GM19043 (cell line): Measurements from ENCODE around the gene EDRF1.

ENCODE experiments used
- ATAC-seq: cut with Tn5 transposase; IDR thresholded peaks from one replicate; pipeline ENCODE4 v1.9.1; 2021; ENCODE audit warnings: low read depth; ENCODE audit not compliant: unreplicated experiment

Gene EDRF1

DNA sequence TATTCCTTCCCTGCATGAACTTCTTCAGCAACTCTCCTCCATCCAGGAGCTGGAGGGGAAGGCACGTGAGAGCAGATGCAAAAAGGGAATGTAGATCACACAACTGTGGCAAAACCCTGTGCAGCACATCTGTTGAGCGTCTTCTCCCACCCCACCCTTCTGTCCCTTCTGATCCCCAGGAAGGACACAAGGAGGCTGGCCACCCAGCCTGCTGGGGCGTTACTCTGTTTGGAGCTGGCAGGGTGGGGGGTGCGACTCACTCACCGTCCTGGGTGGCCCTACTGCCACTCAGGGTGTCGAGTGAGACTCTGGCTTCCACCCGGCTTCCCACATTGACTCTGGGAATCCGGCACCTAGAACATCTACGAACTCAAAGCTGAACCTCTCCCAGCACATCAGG lies 66.3 kb downstream of the EDRF1 start:
- no peak for ATAC-seq

DNA sequence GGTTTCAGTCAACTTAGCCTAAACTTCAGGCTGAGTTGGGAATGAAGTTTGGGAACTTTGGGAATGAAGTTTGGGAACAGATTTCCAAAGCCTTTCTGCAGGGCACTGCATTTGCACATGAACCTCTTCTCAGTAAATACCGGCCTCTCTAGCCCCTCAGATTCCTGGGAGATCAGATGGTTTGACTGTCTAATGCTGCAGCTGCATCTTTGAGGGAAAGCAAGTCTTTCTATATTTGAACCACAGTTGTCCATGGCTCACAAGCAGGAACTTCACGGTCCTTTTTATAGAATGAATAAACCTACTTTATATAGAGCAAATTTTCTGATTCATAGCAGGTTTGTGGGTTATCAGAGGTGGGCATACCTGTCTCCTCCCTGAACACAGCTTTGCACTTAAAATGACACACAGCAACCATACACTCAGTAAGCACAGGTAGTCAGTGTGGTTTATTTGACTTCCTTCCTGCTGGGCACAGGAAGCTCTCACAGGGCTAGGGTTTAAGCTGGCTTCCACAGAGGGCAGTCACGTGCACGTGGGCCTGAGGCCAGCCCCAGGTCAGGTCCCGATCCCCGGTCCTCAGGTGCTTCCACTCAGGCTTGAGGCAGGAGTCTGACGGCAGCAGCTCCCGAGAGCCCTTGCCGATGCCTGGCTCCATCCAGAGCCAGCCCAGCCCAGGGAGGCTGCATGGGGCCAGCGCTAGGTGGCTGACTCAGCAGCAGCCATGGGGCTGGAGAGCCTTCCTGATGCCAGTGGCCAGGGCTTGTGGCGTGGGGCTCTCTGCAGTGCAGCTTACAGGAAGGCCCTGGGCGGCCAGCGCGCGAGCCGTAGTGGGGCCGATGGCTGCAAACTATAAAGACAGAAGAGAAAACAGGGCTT lies 68.9 kb downstream of the EDRF1 start:
- no peak for ATAC-seq

DNA sequence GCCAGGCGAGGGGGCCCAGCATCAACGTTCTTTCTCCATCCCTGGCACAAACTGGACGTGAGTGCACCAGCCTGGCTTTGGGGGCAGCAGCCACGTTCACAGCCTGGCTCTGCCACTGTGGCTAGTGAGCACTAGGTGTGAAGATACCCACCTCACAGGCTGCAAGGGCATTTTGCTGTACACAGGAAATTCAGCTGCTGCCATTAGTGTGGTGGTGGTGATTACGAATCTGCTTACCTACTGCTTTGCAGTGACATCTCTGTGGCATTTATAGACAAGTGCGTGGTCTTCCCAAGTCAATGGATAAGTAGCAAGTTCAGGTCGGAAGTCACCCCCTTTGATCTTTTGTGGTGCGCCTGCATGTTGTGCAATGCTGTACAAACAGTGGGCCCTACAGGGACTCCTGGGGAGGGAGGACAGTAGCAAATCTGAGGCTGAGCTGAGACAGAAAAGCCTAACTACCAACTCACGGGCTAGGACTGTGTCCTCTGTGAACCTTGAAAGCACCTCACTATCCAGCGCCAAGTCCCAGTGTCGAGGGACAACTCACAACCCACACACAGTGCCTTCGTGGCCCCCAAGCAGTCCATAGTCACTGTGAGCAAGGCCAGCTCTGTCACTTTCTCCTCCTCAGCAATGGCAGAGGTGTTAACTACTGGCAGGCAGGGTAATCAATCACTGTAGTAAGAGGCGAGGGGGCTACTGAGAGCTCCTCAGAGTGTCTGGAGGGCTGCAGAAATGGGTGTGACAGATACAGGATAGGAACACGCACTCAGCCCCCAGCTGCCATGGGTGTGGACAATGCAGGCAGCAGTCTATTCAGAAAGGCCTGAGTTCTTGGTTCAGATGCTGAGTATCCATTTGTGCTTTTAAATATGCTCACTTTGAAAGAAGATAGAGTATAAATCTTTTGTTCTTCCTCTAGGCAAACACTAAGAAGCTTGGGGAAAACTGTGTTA lies 73.1 kb downstream of the EDRF1 start:
- ATAC-seq: no peak

DNA sequence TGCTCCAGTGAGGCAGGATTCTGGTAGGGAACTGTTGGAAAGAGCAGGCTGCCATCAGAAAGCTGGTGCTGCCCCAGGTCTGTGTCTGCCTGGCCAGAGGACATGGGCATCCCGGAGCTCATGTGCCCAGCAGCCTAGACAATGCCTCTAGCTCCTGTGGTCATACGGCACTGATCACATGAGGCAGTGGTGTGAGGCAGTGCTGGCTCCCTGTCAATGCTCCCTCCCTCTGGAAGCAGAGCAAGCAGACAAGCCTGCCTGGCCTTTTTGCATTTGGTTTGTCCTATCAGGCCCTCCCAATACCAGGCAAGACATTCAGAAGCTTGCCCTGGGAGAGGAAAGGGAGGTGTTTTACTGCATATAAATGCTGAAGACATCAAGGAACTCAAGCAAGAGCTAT lies 75.6 kb downstream of the EDRF1 start:
- ATAC-seq: no peak

DNA sequence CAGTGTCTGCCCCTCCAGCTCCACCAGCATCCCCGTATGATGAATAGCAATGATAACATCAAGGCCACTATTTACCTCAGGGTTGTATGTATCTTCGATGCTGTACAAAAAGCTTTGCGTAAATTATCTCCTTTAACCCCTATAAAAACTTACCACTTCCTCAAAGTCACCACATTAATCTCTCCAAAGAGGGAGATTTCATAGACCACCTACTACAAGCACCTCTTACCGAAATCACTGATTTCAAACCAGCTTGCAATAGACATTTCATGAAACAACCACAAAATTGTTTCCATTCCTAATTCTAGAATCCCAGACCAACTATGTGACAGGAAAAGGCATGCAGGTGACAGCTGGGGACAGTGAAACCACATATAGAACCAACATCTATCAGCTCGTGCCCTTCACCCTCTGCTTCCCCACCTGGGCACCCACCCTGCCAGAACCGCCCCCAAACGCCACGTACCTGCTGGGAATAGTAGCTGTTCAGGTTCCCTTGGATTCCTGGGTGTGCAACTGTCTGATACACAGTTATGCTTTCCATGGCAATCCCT lies 76.2 kb downstream of the EDRF1 start:
- no peak for ATAC-seq

DNA sequence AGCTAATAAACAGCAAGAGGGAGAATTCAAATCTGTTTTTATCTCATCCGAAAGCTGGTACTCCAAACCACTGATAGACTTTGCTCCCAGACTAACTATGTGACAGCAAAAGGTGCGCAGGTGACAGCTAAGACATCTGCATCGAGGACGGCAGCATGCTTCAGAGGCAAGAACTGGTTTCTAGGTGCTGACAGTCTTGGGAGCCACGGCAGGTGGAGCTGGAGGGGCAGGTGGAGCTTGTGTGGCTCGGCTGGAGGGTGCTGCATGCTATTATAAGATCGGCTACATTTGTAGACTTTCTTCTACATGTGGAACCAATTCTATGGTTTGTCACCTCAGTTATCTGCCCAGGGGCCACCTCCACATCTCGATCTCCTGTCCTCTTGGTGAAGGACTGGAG lies 77.9 kb downstream of the EDRF1 start:
- no peak for ATAC-seq

DNA sequence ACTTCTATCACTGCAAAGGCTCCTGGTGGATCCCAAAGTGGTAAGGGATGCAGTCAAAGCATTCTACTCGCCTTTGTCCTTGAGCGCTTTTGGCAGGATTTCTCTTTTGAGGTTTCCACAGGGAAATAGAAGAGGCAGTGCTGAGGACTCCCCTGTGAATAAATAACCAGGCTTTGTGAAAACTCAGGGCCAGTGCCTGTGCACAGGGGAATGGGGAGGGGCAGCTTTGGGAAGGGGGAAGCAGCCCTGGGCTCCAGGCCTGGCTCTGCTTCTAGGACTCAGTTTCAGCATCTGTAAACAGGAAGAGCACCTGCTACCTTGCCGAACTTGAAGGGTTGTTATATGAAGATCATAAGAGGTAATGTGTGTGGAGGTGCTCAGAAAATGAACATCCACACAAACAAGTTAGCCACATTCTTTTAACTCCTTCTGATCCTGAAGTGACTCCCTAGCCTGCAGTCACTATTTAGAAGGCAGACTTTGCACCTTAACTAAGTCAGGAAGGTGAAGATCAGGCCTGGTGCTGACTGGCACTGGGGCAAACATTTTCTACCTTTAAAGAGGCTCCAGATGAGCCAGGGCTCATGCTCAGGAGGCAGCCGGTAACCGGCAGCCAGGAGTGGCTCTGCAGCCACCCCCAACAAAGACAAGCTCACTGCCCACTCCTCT lies 78.6 kb downstream of the EDRF1 start:
- ATAC-seq: no peak

DNA sequence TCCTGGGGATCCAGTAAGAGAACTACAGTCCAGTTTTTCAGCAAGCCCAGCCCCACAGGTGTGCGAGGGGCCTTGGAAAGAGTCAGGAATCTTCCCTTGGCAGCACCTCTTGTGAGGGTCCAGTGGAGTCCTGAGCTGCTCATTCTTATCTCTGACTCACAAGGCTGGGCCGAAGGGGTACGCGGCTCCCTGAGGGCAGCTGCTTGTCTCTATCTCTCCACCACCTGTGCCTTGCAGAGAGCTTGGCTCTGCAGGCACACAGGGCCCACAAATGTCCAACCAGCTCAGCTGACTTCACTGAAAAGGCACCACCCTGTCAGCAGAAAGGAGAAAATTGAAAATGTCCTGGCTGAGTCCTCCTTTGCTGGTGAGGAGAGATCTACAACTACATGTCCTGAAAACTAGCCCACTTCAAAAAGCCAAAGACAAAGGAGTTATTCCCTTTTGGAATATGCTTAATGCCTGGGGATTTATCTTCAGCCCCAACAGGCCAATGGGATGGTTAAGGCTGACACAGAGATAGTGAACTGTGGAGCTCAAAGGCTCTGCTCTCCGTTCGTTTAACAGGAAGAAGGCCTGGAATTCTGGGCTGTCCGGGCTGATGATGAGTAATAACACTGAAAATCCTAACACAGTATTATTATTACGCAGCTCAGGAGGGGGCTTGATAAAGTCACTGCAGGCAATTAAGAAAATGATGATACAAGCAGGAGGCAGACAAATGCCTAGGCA lies 80.1 kb downstream of the EDRF1 start:
- ATAC-seq: no peak

DNA sequence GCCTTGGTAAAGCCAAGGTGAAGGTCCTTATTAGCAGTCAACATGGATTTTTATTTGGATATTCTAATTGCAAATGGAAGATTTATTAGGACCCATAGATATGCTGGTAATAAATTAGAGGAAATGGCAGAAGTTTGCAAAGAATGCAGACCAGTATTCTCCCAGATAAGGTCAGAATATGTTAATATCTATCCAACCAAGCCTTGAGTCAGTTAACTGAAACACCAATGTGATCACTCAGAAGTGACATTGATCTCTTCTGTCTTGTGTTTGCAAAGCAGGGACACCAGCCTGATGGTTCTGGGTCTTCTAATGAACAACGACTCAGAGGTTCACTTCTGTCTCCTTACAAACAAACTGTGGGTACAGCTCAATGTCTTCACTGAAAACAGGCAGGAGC lies 82.1 kb downstream of the EDRF1 start:
- ATAC-seq: no peak

DNA sequence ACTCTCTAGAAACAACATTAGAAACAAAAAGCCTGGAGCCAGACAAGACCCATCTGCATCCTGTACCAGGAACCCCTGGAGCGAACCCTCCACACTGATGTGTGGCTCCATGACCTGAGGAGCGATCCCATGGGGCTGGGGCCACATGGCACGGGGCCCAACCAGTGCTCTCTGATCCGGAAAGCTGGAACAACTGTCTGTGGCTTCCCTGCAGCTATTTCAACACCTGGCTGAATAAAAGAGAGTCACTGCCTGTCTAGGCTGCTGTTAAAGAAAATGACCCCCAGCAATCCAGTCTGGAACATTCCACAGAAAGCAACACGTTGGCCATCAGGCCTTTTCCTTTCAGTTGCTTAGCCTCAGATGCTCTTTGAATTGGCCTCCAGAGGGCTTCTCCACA lies 82.6 kb downstream of the EDRF1 start:
- ATAC-seq: no peak

DNA sequence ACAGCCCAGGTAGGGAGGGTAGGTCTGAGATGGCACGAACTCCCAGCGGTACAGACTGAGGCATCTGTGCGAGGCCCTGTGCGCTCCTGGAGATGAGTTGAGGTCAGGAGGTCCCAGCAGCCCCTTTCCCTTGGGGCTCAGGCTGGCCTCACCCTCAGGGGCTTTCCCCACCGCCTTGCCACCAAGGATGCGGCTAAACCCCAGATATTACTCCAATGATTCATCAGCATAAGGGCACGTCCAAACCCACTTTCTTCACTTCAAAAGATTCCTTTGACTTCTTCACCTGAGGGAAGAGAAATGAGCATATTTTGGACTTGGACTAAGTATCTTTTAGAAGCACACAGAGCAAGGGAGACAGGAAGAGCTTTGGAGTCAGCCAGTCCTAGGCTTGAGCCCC lies 83.2 kb downstream of the EDRF1 start:
- no peak for ATAC-seq

DNA sequence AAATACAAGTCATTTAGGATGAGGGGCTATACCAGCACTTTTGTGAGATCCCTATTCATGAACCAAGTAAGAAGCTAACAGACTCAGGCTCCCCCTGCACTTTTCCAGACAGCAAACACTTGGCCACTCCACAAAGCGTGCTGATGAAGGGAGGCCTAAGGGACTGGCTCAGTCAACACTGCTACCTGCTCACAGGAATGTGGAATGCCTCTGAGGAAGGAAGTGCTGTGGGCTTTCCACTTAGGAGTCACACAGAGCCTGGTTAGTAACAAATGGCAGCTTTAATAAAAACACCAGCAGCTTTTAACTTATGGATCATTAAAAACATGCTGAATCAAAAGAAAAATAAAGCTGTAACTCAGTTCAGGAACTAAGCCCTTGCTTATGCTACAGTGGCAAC lies 88.5 kb downstream of the EDRF1 start:
- no peak for ATAC-seq

DNA sequence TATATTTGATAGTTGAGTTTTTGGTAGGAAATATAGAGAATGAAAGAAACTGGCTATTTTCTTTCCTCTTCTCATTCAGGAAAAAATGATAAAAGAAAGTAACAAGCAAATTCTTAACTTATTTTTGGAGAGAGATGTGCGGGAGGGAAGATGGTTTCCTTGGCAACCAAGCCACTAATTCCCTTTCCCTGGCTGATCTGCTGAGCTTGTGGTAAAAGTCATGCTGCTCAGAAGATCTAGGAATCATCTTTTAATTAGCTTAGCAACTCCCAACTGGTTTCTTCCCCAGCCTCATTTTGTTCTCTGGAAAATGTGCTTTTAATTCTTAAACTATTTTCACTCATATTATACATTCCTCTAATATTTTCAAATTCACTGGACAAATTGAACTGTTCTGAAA lies 91.7 kb downstream of the EDRF1 start:
- no peak for ATAC-seq

DNA sequence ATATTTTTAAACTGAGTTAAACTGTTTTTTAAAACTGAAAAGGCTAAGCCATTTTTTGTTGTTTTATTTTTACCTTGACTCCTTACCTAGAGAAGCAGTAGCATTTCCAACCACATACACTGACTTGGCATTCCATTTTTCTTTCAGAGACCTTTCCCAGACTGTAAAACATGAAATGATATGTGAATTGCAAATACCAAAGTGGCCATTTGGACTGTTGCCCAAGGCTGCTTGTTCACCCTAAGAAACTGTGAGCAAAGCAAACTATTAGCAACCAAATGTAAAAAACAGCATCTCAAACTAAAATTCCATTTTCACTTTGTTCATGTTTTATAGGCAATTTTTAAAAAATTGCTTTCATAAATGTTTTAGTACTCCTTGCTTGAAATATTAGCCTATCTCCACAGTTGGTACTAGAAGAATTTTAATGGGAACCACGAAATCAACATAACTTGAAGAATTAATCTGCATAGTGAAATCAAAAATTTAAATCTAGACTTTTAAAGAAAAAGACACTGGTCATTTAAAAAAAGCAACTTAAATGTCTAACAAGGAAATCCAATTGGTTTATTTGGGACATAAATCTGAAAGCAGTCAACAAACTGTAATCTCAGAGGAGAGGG lies 92.7 kb downstream of the EDRF1 start:
- ATAC-seq: no peak
